ENCODE measurements around the gene LUM.

LUM gene

DNA sequence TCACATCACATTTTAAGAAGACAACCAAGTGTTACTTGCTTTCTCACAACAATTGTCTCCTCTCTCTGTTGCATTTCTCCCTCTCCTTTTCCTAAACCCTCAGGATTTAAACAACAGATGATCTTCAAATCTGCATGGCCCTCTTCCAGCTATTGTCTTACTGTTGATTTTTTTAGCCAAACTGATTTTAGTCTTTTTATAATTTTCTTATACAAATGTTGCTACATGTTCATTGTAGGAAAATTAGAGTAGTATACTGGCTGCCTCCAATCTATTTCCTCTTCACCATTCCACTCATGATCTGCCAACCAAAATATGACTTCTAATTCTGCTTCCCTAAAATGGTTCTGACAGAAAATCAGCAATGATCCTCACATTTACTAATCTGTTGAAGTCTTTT is 52.1 kb downstream of the LUM start:
- H3K36me3 ChIP-seq (ENCODE audit: insufficient read depth, insufficient read length, low read length) = no peaks in the 10 kb centered on the region
- H3K27me3 ChIP-seq (ENCODE audit: insufficient read depth, insufficient read length) = no peaks in the 10 kb centered on the region
- H3K9me3 ChIP-seq (ENCODE audit: insufficient read depth, low read length) = no peaks in the 10 kb centered on the region
- H3K4me3 ChIP-seq (ENCODE audit: insufficient read length, low read depth) = no peak overlapping the region
- no peak overlapping the region for H3K9ac ChIP-seq (ENCODE audit: insufficient read length, low read depth)
- no peaks in the 10 kb centered on the region for H3K4me1 ChIP-seq (ENCODE audit: insufficient read depth, insufficient read length)
- no peak for TF ChIP-seq ZNF274 (IDR thresholded peaks at IDR 0.05; ENCODE audit: low read depth, low read length)
- TF ChIP-seq SUZ12 (IDR thresholded peaks at IDR 0.05; ENCODE audit: extremely low read depth, insufficient read depth, insufficient read length) = no peak
- no peak for TF ChIP-seq YY1 (IDR thresholded peaks at IDR 0.05; ENCODE audit: insufficient read depth, insufficient read length)
- DNase-seq (ENCODE audit: low read depth, low spot score) = no peak

- H3K4me1 ChIP-seq (ENCODE audit: insufficient read depth, insufficient read length) = no peaks in the 10 kb centered on the region
- TF ChIP-seq SUZ12 (IDR thresholded peaks at IDR 0.05; ENCODE audit: extremely low read depth, insufficient read depth, insufficient read length) (no peak), ZNF274 (IDR thresholded peaks at IDR 0.05; ENCODE audit: low read depth, low read length) (no peak), YY1 (IDR thresholded peaks at IDR 0.05; ENCODE audit: insufficient read depth, insufficient read length) (no peak)
- H3K9ac ChIP-seq (ENCODE audit: insufficient read length, low read depth) = no peak overlapping the region
- no peaks in the 10 kb centered on the region for H3K27me3 ChIP-seq (ENCODE audit: insufficient read depth, insufficient read length)
- DNase-seq (ENCODE audit: low read depth, low spot score) = no peak
- no peaks in the 10 kb centered on the region for H3K9me3 ChIP-seq (ENCODE audit: insufficient read depth, low read length)
- no peaks in the 10 kb centered on the region for H3K36me3 ChIP-seq (ENCODE audit: insufficient read depth, insufficient read length, low read length)
- no peak overlapping the region for H3K4me3 ChIP-seq (ENCODE audit: insufficient read length, low read depth)
Observed at GRCh38 chr12:91058786-91059185, 52.5 kb downstream of the LUM start.

GRCh38 chr12:91057368-91058165 is 53.7 kb downstream of the LUM start, which contains the start of gene KERA:
Gene KERA, minus strand, starts transcription at chr12:91058024. Its CDS starts 1,743 bp downstream, at chr12:91056281.
- H3K9me3 ChIP-seq (ENCODE audit: insufficient read depth, low read length) = no peaks in the 10 kb centered on the region
- no peak within 1 kb of the TSS for H3K4me3 ChIP-seq (ENCODE audit: insufficient read length, low read depth)
- no peaks in the 10 kb centered on the region for H3K4me1 ChIP-seq (ENCODE audit: insufficient read depth, insufficient read length)
- H3K9ac ChIP-seq (ENCODE audit: insufficient read length, low read depth) = no peak within 1 kb of the TSS
- DNase-seq (ENCODE audit: low read depth, low spot score) = no peak
- no peaks in the 10 kb centered on the region for H3K27me3 ChIP-seq (ENCODE audit: insufficient read depth, insufficient read length)
- TF ChIP-seq SUZ12 (IDR thresholded peaks at IDR 0.05; ENCODE audit: extremely low read depth, insufficient read depth, insufficient read length) = no peak
- no peak for TF ChIP-seq YY1 (IDR thresholded peaks at IDR 0.05; ENCODE audit: insufficient read depth, insufficient read length)
- TF ChIP-seq ZNF274 (IDR thresholded peaks at IDR 0.05; ENCODE audit: low read depth, low read length) = no peak
- H3K36me3 ChIP-seq (ENCODE audit: insufficient read depth, insufficient read length, low read length) = no peaks in the 10 kb centered on the region

GRCh38 chr12:91056488-91056887 is 54.8 kb downstream of the LUM start:
- TF ChIP-seq YY1 (IDR thresholded peaks at IDR 0.05; ENCODE audit: insufficient read depth, insufficient read length) (no peak), ZNF274 (IDR thresholded peaks at IDR 0.05; ENCODE audit: low read depth, low read length) (no peak), SUZ12 (IDR thresholded peaks at IDR 0.05; ENCODE audit: extremely low read depth, insufficient read depth, insufficient read length) (no peak)
- Histone ChIP-seq H3K4me3 (ENCODE audit: insufficient read length, low read depth) (no peak overlapping the region), H3K9me3 (ENCODE audit: insufficient read depth, low read length) (no peaks in the 10 kb centered on the region), H3K4me1 (ENCODE audit: insufficient read depth, insufficient read length) (no peaks in the 10 kb centered on the region), H3K9ac (ENCODE audit: insufficient read length, low read depth) (no peak overlapping the region), H3K27me3 (ENCODE audit: insufficient read depth, insufficient read length) (no peaks in the 10 kb centered on the region), H3K36me3 (ENCODE audit: insufficient read depth, insufficient read length, low read length) (no peaks in the 10 kb centered on the region)
- no peak for DNase-seq (ENCODE audit: low read depth, low spot score)

GRCh38 chr12:91055976-91056375 is 55.3 kb downstream of the LUM start:
- Histone ChIP-seq H3K4me3 (ENCODE audit: insufficient read length, low read depth) (no peak overlapping the region), H3K4me1 (ENCODE audit: insufficient read depth, insufficient read length) (no peaks in the 10 kb centered on the region), H3K36me3 (ENCODE audit: insufficient read depth, insufficient read length, low read length) (no peaks in the 10 kb centered on the region), H3K27me3 (ENCODE audit: insufficient read depth, insufficient read length) (no peaks in the 10 kb centered on the region), H3K9ac (ENCODE audit: insufficient read length, low read depth) (no peak overlapping the region), H3K9me3 (ENCODE audit: insufficient read depth, low read length) (no peaks in the 10 kb centered on the region)
- DNase-seq (ENCODE audit: low read depth, low spot score) = no peak
- TF ChIP-seq YY1 (IDR thresholded peaks at IDR 0.05; ENCODE audit: insufficient read depth, insufficient read length) = no peak
- no peak for TF ChIP-seq ZNF274 (IDR thresholded peaks at IDR 0.05; ENCODE audit: low read depth, low read length)
- no peak for TF ChIP-seq SUZ12 (IDR thresholded peaks at IDR 0.05; ENCODE audit: extremely low read depth, insufficient read depth, insufficient read length)

DNA sequence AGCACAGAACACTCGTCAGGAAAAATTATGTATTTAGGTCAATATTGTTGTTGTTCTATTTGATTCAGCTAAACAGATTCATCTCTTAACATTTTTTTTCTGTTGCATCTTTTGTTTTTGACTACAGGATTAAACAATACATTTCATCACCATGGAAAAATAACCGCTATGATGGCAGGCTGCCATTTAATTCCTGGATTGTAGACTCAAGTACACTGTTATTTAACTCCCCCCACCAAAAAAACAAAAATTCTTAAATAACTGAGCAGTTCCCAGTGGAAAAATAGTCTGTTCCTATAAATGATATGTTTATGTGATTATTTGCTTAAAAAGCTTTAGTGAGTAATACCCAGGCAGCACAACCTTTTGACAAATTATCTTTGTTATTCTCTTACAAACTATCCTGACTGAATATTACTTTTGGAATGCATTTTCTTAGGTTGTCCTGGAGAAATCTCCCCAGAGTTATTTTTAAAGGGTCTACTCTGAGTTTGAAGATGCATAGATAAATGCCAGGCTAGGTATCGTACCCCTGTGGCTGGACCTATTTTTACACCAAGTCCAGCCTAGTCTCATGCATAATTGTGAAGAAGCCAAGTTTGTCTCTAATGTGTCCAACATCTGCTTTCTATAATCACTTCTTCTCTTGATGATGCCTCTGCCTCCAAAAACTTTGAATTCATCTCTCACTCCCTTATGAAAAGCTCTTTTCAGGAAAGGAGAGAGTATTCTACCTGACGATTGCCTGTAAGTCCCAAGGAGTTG is 57.2 kb downstream of the LUM start:
- no peak overlapping the region for H3K4me3 ChIP-seq (ENCODE audit: insufficient read length, low read depth)
- no peaks in the 10 kb centered on the region for H3K27me3 ChIP-seq (ENCODE audit: insufficient read depth, insufficient read length)
- no peak overlapping the region for H3K9ac ChIP-seq (ENCODE audit: insufficient read length, low read depth)
- no peak for DNase-seq (ENCODE audit: low read depth, low spot score)
- no peaks in the 10 kb centered on the region for H3K36me3 ChIP-seq (ENCODE audit: insufficient read depth, insufficient read length, low read length)
- no peaks in the 10 kb centered on the region for H3K4me1 ChIP-seq (ENCODE audit: insufficient read depth, insufficient read length)
- no peak for TF ChIP-seq SUZ12 (IDR thresholded peaks at IDR 0.05; ENCODE audit: extremely low read depth, insufficient read depth, insufficient read length)
- TF ChIP-seq YY1 (IDR thresholded peaks at IDR 0.05; ENCODE audit: insufficient read depth, insufficient read length) = no peak
- TF ChIP-seq ZNF274 (IDR thresholded peaks at IDR 0.05; ENCODE audit: low read depth, low read length) = no peak
- H3K9me3 ChIP-seq (ENCODE audit: insufficient read depth, low read length) = no peaks in the 10 kb centered on the region
